GM19438 (cell line): ENCODE results near the gene MRPL44.
"Not testable (repeated sequence)": the region's sequence is repeated elsewhere in the genome, so short reads cannot be mapped to it uniquely, and the experiment has no call there.

Experiments
- ATAC-seq: cut with Tn5 transposase; IDR thresholded peaks from one replicate; pipeline ENCODE4 v1.9.1; 2021; ENCODE audit warnings: low read depth; ENCODE audit not compliant: unreplicated experiment

The MRPL44 gene

DNA sequence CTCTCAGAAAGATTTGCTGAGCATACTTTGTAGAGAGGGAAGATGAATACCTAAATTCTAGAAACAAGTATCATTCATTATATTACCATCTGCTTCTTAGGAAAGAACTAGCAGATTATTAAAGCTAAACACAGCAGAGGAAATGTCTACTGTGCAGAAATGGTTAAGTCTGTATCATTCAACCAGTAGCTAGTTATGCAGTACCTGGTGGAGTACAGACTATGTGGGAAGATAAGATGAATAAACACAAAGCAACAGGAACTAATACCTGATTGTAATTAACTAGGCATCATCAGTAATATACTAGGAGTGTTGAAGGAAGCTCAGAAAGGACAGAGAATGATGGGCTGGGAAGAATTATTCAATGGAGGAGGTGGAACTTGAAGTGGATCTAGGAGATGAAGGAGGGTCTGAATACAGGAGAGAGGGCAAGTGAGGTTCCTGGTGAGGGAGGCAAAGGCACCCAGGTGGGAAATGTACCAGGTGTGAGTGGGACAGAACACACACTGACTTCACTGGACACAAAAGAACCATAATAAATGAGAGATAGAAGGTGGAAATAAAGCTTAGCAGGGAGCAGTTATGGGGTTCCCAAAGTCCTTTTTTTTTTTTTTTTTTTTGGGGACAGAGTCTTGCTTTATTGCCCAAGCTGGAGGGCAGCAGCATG, 21.7 kb upstream of the MRPL44 start:
- no peak for ATAC-seq

DNA sequence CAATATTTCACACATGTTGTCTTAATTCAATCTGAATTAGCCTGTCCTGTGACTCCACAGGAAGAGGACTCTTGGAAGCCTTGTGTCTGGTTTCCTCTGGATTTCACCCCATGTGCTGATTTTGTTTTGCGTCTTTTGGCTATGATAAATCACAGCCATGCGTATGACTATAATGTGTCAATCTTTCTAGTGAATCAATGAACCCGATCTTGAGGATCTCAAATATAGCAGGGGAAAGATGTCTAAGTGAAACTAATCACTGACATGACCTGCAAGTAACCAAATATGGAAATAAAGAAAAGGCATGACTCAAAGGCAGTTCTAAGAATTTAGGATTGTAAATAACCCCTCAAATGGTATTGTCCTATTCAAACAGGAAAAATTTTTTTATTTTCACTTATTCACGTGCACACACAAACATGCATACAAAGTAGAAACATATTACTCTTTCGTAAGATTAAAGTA, 20.4 kb upstream of the MRPL44 start:
- no peak for ATAC-seq

DNA sequence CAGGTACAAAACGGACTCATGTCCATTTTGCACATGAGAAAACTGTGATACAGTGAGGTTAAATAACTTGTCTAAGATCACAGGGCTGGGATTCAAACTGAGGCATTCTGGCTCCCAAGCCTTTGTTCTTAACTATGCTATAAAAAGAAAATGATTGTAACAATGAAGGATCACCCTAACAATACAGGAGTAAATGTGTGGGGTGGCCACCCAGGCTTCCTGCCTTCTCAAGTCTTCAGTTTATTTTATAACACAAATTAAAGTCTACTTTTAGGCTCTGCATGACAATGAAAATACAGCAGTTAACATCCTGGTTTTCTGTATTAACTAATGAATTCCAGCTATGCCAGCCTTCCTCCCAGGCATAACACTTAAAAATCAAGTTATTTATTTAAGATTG, 19.7 kb upstream of the MRPL44 start:
- ATAC-seq: no peak

DNA sequence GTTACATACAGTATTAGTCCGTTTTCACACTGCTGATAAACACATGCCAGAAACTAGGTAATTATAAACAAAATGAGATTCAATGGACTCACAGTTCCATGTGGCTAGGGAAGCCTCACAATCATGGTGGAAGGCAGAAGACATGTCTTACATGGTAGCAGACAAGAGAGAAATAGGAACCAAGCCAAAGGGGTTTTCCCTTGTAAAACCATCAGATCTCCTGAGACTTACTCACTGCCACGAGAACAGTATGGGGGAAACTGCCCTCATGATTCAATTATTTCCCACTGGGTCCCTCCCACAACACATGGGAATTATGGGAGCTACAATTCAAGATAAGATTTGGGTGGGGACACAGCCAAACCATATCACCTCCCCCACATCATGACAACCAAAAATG, 17.8 kb upstream of the MRPL44 start:
- not testable (repeated sequence) for ATAC-seq

DNA sequence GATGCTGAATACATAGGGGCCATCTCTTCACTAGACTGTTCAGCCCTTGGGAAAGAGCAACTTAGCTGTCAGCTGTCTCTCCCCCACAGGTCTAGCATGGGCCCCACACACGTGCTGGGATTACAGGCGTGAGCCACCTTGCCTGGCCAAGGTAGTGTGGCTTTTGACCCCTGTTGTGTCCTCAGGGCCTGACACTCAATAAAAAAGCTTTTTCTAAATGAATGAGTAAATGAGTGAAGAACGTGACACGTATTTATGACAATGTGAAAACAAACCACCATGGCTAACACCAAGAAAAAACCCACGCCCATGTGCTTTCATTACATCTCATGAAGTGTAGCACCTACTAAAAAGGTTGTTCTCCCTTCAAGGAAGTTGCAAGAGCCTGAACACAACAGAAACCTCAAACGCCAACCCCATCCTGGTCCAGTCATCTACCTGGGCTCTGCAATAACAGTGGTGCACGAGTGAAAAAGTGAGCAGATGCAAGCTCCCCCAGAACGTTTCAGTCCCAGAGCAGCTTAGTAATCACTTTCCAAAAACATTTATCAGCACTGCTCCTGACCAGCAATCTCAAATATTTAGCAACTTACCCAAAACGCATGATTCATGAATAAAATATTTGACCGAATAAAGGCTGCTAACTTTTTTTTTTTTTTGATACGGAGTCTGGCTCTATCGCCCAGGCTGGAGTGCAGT, 15.5 kb upstream of the MRPL44 start:
- ATAC-seq: no peak

DNA sequence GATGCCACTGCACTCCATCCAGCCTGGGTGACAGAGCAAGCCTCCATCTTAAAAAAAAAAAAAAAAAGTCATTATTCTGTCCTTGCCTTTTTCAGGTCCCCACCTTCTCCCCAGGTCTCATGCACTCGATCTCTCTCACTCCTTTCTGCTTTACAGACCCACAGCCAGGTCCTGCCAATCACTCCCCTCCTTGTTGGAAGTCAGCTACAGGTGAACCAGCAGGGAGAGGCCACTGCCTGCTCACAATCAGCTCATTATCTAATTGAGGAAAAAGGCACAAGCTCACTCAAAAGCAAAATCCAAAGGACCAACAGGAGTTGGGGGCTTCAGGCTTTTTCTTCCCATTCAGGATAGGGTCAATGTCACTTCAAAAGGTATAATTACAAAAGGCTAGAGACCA, 14.1 kb upstream of the MRPL44 start:
- no peak for ATAC-seq

DNA sequence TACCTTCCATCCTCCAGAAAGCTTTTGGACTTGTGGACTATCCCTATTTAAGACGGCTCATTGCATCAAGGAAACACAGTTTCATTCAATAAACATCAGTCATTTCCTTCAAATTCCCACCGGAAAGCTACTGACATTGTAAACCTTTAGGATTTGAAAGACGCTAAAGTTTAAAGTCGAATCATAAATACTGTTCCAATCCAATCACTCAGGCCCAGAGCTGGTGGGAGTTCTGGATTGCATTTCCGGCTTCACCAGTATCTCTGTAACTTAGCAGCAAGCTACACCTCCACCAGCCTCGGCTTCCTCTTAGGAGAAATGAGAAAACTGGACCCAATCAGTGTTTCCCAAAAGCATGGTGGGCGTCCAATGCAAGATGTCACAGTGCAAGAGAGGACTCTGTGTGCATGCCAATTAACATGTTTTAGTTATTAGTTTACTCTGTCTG, 13.7 kb upstream of the MRPL44 start:
- ATAC-seq: no peak

DNA sequence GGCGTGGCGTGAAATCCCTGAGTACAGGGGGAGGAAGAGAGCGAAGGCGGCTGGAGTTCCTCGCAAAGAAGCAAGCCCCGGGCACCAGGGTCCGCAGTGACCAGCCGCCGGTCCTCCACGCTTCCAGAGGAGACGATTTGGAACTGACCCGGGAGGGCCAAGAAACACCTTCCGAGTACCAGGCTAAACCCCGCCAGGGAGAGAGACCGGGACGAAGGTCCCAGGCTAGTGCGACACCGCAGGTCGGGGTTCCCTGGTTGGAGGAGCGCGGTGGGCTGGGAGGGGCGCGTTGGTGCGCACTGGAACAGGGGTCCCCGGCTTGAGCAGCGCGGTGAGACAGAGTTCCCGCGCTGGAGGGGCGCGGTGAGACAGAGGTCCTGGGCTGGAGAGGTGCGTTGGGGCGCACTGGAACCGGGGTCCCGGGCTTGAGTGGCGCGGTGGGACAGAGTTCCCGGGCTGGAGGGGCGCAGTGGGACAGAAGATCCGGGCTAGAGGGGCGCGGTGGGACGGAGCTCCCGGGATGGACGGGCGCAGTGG, 13.0 kb upstream of the MRPL44 start:
- ATAC-seq: peak; percentile 32

DNA sequence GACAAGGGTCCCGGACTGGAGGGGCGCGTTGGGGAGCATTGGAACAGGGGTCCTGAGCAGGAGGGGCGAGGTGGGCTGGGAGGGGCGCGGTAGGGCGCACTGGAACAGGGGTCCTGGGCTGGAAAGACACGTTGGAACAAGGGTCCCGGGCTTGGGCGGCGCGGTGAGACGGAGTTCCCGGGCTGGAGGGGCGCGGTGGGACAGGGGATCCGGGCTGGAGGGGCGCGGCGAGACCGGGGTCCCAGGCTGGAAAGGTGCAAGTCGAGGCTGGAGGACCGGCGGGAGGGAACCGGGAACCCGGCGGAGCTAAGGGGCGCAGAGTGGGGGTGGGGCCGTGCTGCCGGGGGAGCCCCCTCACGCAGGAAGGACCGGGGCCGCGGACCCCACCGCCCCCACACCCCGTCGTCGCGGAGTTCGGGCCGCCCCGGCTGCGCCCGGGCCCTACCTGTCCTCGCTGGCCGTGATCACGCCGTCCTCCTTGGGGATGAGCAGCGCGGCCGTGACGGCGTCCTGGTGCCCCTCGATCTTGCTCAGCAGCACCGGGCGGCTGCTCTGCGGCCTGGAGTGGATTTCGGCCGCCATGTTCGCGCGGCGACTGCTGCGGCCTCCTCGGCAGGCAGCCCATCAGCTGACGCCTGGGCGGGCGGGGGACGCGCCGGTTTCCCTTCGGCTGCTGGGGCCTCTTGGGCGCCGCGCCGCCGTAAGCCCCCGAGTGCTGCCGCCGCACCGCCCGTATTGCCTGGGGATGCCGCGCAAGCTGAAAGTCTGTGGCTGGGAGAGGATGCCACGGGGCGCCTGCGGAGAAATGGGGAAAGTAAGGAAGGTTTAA, 12.3 kb upstream of the MRPL44 start, which contains the start of gene WDFY1:
Gene WDFY1 (minus strand): TSS at position 633 of the 829 bp plus-strand sequence. CDS start 51 bp downstream, at position 582.
- ATAC-seq: peak; percentile 83

DNA sequence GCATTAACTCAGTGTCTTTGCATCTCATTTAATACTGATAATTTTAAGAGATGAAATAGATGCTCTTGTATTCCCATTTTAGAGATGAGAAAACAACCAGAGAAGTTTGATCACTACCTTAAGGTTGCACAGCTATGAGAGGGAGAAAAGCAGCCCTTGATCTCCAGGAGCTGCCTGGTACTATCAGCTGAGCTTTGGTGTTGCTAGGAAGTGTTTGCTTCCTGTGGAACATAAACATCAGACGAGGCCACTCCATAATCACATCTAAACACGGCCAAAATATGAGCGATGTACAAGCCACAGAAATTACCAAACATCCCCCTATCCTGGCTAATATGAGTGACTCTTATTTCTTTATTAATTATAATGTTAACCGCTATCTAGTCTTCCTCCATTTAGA, 11.5 kb upstream of the MRPL44 start:
- ATAC-seq: no peak

DNA sequence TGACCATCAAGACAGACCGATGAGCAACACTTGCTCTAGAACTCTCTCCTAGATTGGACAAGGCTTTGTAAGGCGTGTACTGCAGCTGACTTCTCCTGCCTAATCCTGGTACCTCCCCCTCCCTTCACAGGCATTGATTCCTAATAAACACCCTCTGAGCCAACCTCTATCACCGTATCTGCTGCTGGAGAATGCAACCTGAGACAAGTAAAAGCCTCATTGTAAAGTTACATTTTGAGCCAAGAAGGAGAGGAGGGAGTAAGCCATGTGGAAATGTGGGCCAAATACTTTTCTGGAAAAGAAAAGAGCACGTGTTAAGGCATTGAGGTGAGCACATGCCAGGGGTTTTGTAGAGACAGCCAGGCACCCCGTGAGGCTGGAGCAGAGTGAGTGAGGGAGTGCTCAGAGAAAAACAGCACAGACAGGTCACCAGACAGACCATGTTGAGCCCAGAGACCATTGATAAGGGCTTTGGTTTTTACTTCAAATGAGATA, 9.5 kb upstream of the MRPL44 start:
- ATAC-seq: no peak

DNA sequence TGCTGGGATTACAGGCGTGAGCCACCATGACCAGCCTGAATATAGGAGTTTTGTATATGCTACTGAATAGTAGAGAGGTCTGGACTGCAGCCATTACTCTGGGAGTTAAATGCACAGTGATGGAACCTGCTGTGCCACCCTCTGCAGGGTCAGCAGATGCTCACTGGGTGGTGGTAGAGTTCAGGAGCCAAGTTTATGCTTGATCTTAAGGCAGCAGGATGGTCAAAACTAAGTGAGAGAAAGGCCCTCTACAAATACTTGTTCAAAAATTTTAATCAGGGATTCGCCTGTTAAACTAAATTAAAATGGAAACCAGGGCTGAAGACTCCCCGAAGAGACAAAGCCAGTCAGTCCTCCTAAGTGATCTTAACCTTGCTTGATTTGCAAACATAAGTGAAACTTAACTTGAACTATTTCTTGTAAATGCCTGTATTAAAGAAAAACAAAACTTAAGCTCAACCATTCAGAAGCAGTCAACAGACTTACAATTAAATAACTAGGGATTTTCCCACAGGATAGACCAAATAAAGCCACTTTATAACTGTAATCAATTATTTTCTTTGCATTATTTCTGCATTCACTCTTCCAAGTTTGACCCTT, 7.9 kb upstream of the MRPL44 start:
- no peak for ATAC-seq

DNA sequence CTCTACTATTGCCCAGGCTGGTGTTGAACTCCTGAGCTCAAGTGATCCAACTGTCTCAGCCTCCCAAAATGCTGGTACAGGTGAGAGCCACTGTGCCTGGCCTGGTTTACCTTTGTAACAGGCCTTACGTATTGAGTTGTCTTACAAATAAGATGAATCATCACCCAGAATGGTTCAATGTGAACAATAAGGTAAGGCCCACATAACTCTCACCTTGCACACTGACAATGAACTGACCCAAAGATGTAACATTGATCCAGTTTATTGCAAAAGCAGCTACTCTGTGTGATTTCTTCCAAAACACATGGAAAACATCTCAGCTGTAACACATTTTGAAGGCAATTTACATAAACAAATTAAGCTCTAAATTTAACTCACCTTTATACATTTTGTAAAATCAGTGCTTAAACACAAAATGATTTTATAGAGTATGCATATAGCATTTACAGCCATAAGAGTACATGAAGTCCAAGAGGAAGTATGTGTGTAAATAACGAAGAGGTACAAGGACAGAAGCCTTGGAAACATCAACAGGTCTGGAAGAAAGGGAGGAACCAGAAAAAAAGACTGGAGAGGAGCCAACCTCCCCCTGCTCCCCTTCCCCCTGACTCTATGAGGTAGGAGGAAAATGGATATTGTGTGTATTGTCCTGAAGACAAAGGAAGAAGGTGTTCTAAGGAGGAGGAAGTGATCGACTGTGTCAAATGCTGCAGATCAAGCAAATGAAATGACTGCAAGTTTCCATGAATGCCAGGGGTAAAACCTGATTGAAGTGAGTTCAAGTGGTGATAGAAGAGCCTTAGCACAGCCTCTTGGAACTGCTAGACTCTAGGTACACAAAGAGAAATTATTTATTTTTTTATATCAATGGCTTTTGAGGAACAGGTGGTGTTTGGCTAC, 6.6 kb upstream of the MRPL44 start:
- ATAC-seq: no peak

DNA sequence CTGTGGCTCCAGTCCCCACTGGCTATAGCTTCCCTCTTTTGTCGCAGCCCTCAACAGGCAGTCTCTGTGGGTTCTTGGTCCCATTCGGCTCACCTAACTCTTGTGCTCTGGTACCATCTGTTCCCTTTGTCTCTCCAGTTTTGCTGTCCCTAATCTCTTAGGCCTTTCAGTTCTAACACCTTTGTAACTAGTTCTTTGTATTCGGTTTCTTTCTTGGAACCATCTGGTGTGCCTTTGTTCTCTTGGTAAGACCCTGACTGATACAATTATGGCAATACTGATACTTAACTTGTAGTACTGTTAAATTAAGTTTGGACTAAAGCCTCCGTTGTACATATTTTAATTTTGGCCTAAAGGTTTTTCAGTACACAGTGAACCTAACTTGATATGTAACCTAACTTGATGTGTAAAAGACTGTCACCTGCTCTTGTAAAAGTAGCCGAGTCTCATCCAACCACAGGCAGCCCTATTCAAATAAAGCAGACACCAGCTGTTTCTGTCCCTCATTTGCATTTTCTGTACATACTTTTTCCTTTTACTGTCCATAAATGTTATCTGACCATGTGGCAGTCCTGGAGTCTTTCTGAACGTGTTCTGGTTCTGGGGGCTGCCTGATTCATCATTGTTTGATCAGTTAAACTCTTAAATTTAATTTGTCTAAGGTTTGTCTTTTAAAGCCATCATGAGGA, 4.8 kb upstream of the MRPL44 start:
- peak; percentile 50 for ATAC-seq

DNA sequence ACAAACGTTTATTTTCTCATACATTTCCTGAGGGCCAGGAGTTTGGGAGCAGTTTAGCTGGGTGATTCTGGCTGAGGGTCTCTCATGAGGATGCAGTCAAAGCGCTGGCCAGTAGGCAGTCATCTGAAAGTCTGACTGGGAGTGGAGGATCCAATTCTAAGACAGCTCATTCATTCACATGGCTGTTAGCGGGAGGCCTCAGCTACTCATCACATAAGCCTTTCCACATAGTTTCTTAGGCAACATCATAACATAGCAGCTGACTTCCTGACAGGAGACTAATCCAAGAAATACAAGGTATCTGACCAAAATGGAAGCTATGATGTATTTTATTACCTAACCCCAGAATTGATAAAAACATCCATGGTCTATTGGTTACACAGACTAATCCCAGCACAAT, 2.9 kb upstream of the MRPL44 start:
- ATAC-seq: no peak

DNA sequence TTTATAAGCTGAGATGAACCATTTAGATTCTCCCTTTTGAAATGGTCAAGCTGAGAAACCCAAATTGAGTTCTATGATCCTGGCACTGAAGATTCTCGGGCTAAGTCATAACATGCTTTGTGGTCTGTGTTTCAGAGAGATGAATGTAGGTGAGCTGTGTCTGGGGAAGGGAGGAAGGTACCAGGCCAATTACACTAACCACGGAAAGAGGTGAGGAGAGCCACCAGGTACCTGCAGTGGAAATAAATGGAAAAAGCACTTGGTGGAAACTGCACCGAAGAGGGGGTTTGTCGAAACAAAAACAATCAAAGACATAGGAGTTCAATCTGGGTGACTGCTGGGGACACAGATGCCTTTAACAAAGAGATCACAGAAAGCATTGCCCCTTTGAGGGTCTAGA, 963 bp upstream of the MRPL44 start:
- ATAC-seq: no peak

DNA sequence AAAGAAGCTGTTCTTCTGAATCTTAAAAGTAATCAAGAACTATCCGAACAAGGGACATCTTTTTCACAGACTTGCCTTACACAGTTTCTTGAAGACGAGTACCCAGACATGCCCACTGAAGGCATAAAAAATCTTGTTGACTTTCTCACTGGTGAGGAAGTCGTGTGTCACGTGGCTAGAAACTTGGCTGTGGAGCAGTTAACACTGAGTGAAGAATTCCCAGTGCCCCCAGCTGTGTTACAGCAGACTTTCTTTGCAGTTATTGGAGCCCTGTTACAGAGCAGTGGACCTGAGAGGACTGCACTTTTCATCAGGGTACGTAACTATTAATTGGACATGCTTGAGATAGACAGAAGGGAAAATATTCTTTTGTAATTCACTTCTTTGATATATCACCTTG, 2.4 kb downstream of the MRPL44 start:
- ATAC-seq: no peak

DNA sequence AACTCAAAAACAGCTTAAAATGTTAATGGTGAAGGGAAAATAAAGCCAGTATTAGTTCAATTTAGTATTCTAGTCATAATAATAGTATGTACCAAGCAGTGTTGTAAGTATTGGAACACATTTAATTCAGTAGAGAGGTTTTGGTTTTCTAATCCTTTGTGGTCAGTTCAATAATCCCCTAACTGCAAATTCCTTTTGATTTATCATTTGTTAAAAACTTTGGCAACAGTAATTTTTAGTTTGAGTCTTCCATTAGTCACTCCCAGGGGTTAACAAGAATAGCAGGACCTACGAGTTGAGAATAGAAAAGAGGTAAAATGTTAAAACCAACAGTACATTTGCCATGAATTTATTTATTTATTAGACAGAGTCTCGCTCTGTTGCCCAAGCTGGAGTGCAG, 10.7 kb downstream of the MRPL44 start:
- no peak for ATAC-seq

DNA sequence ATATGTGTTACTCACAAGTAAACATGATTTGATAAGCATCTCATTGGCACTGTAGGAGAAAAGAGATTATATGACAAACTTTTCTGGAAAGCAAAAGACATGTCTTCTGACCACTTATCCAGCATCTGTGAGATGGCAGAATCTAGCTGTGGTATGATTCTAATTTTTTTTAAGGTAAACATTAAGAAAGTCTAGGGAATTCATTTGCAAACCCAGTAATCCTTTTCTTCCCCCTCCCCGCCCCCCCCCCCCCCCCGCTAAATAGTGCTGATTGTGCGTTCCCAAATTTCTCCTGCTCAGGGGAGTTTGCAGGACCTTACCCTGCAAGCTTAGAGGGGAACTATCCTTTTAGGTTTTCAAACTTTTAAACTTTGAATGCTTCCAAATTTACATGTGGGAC, 12.1 kb downstream of the MRPL44 start:
- no peak for ATAC-seq
